Measurements from ENCODE around the gene CEP78. TPM values are rescaled to one million over a fixed set of nuclear protein-coding genes. Genes with fewer than 3 reads are reported as not detected.
A peak's percentile ranks its signal among the peaks of the same experiment; 100 is the strongest.
"Not testable (repeated sequence)": the region's sequence is repeated elsewhere in the genome, so short reads cannot be mapped to it uniquely, and the experiment has no call there.

CEP78 gene
- total RNA-seq (2014; rRNA removed; shearing (Covaris generic)): 69.0 and 71.7 TPM in 2 replicates

- DNase-seq (ENCODE audit: low spot score): peak; percentile 94
Measured at GRCh38 chr9:78235762-78236550, at the start of gene CEP78. Gene CEP78 (plus strand): TSS chr9:78236075. CDS start chr9:78236351, 276 bp downstream.

GRCh38 chr9:78187763-78188484 lies 48.0 kb upstream of the CEP78 start:
- no peak for DNase-seq (ENCODE audit: low spot score)

- DNase-seq (ENCODE audit: low spot score): no peak
Measured at GRCh38 chr9:78188594-78188993, 47.3 kb upstream of the CEP78 start.

- no peak for DNase-seq (ENCODE audit: low spot score)
Measured at GRCh38 chr9:78189001-78189400, 46.9 kb upstream of the CEP78 start.

GRCh38 chr9:78189461-78189860 lies 46.4 kb upstream of the CEP78 start:
- DNase-seq (ENCODE audit: low spot score): no peak

- no peak for DNase-seq (ENCODE audit: low spot score)
Measured at GRCh38 chr9:78191931-78192330, 43.9 kb upstream of the CEP78 start.

- no peak for DNase-seq (ENCODE audit: low spot score)
Measured at GRCh38 chr9:78196258-78196657, 39.6 kb upstream of the CEP78 start.

GRCh38 chr9:78201158-78201777 lies 34.6 kb upstream of the CEP78 start:
- peak; percentile 76 for DNase-seq (ENCODE audit: low spot score)

GRCh38 chr9:78207319-78207718 lies 28.6 kb upstream of the CEP78 start:
- DNase-seq (ENCODE audit: low spot score): no peak

- no peak for DNase-seq (ENCODE audit: low spot score)
Measured at GRCh38 chr9:78207901-78208300, 28.0 kb upstream of the CEP78 start.

GRCh38 chr9:78209127-78209526 lies 26.7 kb upstream of the CEP78 start:
- DNase-seq (ENCODE audit: low spot score): no peak

- no peak for DNase-seq (ENCODE audit: low spot score)
Measured at GRCh38 chr9:78210841-78211301, 25.0 kb upstream of the CEP78 start.

- no peak for DNase-seq (ENCODE audit: low spot score)
Measured at GRCh38 chr9:78212868-78213267, 23.0 kb upstream of the CEP78 start.

GRCh38 chr9:78213712-78214111 lies 22.2 kb upstream of the CEP78 start:
- peak; percentile 36 for DNase-seq (ENCODE audit: low spot score)

- DNase-seq (ENCODE audit: low spot score): no peak
Measured at GRCh38 chr9:78214492-78214891, 21.4 kb upstream of the CEP78 start.

- DNase-seq (ENCODE audit: low spot score): no peak
Measured at GRCh38 chr9:78215706-78216105, 20.2 kb upstream of the CEP78 start.

- DNase-seq (ENCODE audit: low spot score): no peak
Measured at GRCh38 chr9:78218890-78219289, 17.0 kb upstream of the CEP78 start.

- no peak for DNase-seq (ENCODE audit: low spot score)
Measured at GRCh38 chr9:78221425-78221824, 14.4 kb upstream of the CEP78 start.

- DNase-seq (ENCODE audit: low spot score): not testable (repeated sequence)
Measured at GRCh38 chr9:78221841-78222240, 14.0 kb upstream of the CEP78 start.

- no peak for DNase-seq (ENCODE audit: low spot score)
Measured at GRCh38 chr9:78230761-78231160, 5.1 kb upstream of the CEP78 start.

GRCh38 chr9:78232471-78232870 lies 3.4 kb upstream of the CEP78 start:
- not testable (repeated sequence) for DNase-seq (ENCODE audit: low spot score)

- DNase-seq (ENCODE audit: low spot score): peak; percentile 2
Measured at GRCh38 chr9:78234810-78235209, 1.1 kb upstream of the CEP78 start.

All from HT-29 (cell line).